ENCODE data around the gene GATA1.

The GATA1 gene

GRCh38 chrX:48786341-48786800 lies at the start of gene GATA1:
TSS of gene GATA1 (plus strand) at chrX:48786590. CDS start at chrX:48791110, 4,520 bp downstream.
- DNase-seq, result no peak

- no peak for DNase-seq
These were observed 49.5 kb upstream of the GATA1 start for GRCh38 chrX:48736878-48737212.

- DNase-seq, result peak; percentile 95
These were observed 49.0 kb upstream of the GATA1 start for GRCh38 chrX:48737213-48737938.

GRCh38 chrX:48737940-48738339 lies 48.5 kb upstream of the GATA1 start:
- DNase-seq, result no peak

GRCh38 chrX:48741834-48742233 lies 44.6 kb upstream of the GATA1 start:
- DNase-seq, result no peak

GRCh38 chrX:48745222-48745621 lies 41.2 kb upstream of the GATA1 start:
- no peak for DNase-seq

GRCh38 chrX:48747415-48748016 lies 38.9 kb upstream of the GATA1 start:
- DNase-seq, result no peak

- no peak for DNase-seq
These were observed 37.2 kb upstream of the GATA1 start for GRCh38 chrX:48749182-48749581.

GRCh38 chrX:48751343-48751742 lies 35.0 kb upstream of the GATA1 start:
- no peak for DNase-seq

- no peak for DNase-seq
These were observed 33.9 kb upstream of the GATA1 start for GRCh38 chrX:48752498-48752897.

- DNase-seq, result no peak
These were observed 32.6 kb upstream of the GATA1 start for GRCh38 chrX:48753708-48754228.

- no peak for DNase-seq
These were observed 32.2 kb upstream of the GATA1 start for GRCh38 chrX:48754238-48754637.

GRCh38 chrX:48761674-48762471 lies 24.5 kb upstream of the GATA1 start, which contains the start of gene GLOD5:
TSS of gene GLOD5 (plus strand) at chrX:48761747. CDS start at chrX:48761791, 44 bp downstream.
- DNase-seq, result no peak

GRCh38 chrX:48769230-48769629 lies 17.2 kb upstream of the GATA1 start:
- no peak for DNase-seq

GRCh38 chrX:48770296-48770695 lies 16.1 kb upstream of the GATA1 start:
- DNase-seq, result no peak

GRCh38 chrX:48772602-48773001 lies 13.8 kb upstream of the GATA1 start:
- DNase-seq, result no peak

GRCh38 chrX:48776818-48777439 lies 9.5 kb upstream of the GATA1 start:
- DNase-seq, result no peak

- DNase-seq, result no peak
These were observed 7.0 kb upstream of the GATA1 start for GRCh38 chrX:48779399-48779798.

- no peak for DNase-seq
These were observed 4.7 kb upstream of the GATA1 start for GRCh38 chrX:48781705-48782104.

- no peak for DNase-seq
These were observed 4.2 kb upstream of the GATA1 start for GRCh38 chrX:48782216-48782615.

- no peak for DNase-seq
These were observed 3.6 kb upstream of the GATA1 start for GRCh38 chrX:48782795-48783194.

GRCh38 chrX:48784726-48785125 lies 1.7 kb upstream of the GATA1 start:
- no peak for DNase-seq

GRCh38 chrX:48785186-48785539 lies 1.2 kb upstream of the GATA1 start:
- DNase-seq, result no peak
